Sigmoid colon (tissue), 4 donors: ENCODE results near the gene PIGQ.

Experiments
- POLR2AphosphoS5 ChIP-seq, 4 donors: sonication (generic); formaldehyde crosslinking; IDR thresholded peaks; one replicate each; pipeline ENCODE4 v1.6.1; 2017; ENCODE audit warnings: antibody characterized with exemption in 4 of 4
- TF ChIP-seq, protein P1 (sequence below), 4 experiments: fragments of 450-650 bp in 3 of 4; fragments of 200-600 bp in 1 of 4; IDR thresholded peaks; one replicate each; pipeline ENCODE4 v1.5.1; 2016 to 2019; ENCODE audit warnings: antibody characterized with exemption in 4 of 4, mild to moderate bottlenecking in 3 of 4, moderate library complexity in 2 of 4

DNA sequence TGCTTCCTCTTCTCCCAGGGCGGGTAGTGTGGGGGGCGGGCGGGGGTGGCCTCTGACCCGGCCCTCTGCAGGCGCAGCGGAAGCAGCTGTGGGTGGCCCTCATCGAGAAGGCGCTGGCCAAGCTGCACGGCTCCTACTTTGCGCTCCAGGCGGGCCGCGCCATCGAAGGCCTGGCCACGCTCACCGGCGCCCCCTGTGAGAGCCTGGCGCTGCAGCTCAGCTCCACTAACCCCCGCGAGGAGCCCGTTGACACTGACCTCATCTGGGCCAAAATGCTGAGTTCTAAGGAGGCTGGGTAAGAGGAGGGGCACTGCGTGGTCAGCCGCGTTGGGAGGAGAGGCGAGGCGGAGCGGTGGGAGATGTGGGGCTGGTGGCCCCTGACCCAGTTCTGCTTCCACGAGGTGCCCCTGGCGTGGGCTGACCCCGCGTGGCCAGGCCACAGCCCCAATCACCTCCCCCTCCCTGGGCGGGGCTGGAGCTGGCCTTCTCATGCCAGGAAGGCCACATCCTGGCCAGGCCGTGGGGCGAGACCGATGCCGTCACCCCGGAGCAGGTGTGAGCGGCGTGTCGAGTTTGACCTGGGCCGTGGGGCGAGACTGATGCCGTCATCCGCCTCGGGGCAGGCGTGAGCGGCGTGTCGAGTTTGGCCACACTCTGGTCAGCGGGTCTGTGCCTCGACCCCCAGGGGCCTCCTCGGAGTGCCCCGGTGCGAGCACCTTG lies 20.1 kb upstream of the PIGQ start:
- no peak for TF ChIP-seq POLR2AphosphoS5 (IDR thresholded peaks at IDR 0.05)
- TF ChIP-seq, protein P1, sequence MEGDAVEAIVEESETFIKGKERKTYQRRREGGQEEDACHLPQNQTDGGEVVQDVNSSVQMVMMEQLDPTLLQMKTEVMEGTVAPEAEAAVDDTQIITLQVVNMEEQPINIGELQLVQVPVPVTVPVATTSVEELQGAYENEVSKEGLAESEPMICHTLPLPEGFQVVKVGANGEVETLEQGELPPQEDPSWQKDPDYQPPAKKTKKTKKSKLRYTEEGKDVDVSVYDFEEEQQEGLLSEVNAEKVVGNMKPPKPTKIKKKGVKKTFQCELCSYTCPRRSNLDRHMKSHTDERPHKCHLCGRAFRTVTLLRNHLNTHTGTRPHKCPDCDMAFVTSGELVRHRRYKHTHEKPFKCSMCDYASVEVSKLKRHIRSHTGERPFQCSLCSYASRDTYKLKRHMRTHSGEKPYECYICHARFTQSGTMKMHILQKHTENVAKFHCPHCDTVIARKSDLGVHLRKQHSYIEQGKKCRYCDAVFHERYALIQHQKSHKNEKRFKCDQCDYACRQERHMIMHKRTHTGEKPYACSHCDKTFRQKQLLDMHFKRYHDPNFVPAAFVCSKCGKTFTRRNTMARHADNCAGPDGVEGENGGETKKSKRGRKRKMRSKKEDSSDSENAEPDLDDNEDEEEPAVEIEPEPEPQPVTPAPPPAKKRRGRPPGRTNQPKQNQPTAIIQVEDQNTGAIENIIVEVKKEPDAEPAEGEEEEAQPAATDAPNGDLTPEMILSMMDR (IDR thresholded peaks at IDR 0.05): no peak
